ENCODE measurements around the gene CSK.

The CSK gene

GRCh38 chr15:74749832-74750231 lies 32.0 kb upstream of the CSK start:
- no peak overlapping the region for H3K4me3 ChIP-seq (ENCODE audit: low read depth, low read length)
- no peaks in the 10 kb centered on the region for H3K79me1 ChIP-seq (ENCODE audit: low read length)
- no peak overlapping the region for H2AFZ ChIP-seq (ENCODE audit: insufficient read depth, low read length, poor library complexity)
- WGBS (ENCODE audit: extremely low coverage, insufficient coverage, insufficient read length), result no CpG with 5 or more reads among the region's 20 CpGs
- H2BK5ac ChIP-seq (ENCODE audit: low read depth, low read length, poor library complexity), result no peak overlapping the region
- no peaks in the 10 kb centered on the region for H3K36me3 ChIP-seq (ENCODE audit: control insufficient read depth in 1 of 2, insufficient read depth in 2 of 2, low read length in 2 of 2)
- H3K9me3 ChIP-seq (ENCODE audit: insufficient read depth, low read depth, low read length), result no peaks in the 10 kb centered on the region
- no peak overlapping the region for H4K8ac ChIP-seq (ENCODE audit: low read depth, low read length)
- H4K12ac ChIP-seq (ENCODE audit: low read depth, low read length), result no peak overlapping the region
- H3K4ac ChIP-seq (ENCODE audit: low read depth, low read length), result no peak overlapping the region
- no peak overlapping the region for H2BK120ac ChIP-seq (ENCODE audit: insufficient read depth, low read length, poor library complexity)
- no peak overlapping the region for H2BK12ac ChIP-seq (ENCODE audit: low read length)
- no peak overlapping the region for H3K14ac ChIP-seq (ENCODE audit: low read length)
- H2AK5ac ChIP-seq (ENCODE audit: low read length), result no peak overlapping the region
- no peak overlapping the region for H3K23ac ChIP-seq (ENCODE audit: low read length)
- H3K27ac ChIP-seq (ENCODE audit: low read depth, low read length), result no peak overlapping the region
- no peak overlapping the region for H3K4me2 ChIP-seq (ENCODE audit: low read length)
- H3K9ac ChIP-seq (ENCODE audit: low read length), result no peak overlapping the region
- DNase-seq, result no peak
- H3K18ac ChIP-seq (ENCODE audit: low read length), result no peak overlapping the region
- H4K91ac ChIP-seq (ENCODE audit: low read depth, low read length), result no peak overlapping the region
- peaks cover 0 to 3% of the 10 kb centered on the region in 2 experiments for H3K4me1 ChIP-seq (ENCODE audit: control insufficient read depth in 1 of 2, insufficient read depth in 2 of 2, low read length in 2 of 2)
- H3K27me3 ChIP-seq (ENCODE audit: insufficient read depth, low read length), result no peaks in the 10 kb centered on the region
- H3K79me2 ChIP-seq (ENCODE audit: control insufficient read depth, insufficient read depth, low read length, poor library complexity), result no peaks in the 10 kb centered on the region

- no peak overlapping the region for H2BK120ac ChIP-seq (ENCODE audit: insufficient read depth, low read length, poor library complexity)
- no peak overlapping the region for H3K14ac ChIP-seq (ENCODE audit: low read length)
- peaks cover 0 to 3% of the 10 kb centered on the region in 2 experiments for H3K4me1 ChIP-seq (ENCODE audit: control insufficient read depth in 1 of 2, insufficient read depth in 2 of 2, low read length in 2 of 2)
- H3K36me3 ChIP-seq (ENCODE audit: control insufficient read depth in 1 of 2, insufficient read depth in 2 of 2, low read length in 2 of 2), result no peaks in the 10 kb centered on the region
- no peak overlapping the region for H4K91ac ChIP-seq (ENCODE audit: low read depth, low read length)
- DNase-seq, result no peak
- no peak overlapping the region for H4K8ac ChIP-seq (ENCODE audit: low read depth, low read length)
- H3K4ac ChIP-seq (ENCODE audit: low read depth, low read length), result no peak overlapping the region
- no peaks in the 10 kb centered on the region for H3K27me3 ChIP-seq (ENCODE audit: insufficient read depth, low read length)
- H3K27ac ChIP-seq (ENCODE audit: low read depth, low read length), result no peak overlapping the region
- no peaks in the 10 kb centered on the region for H3K9me3 ChIP-seq (ENCODE audit: insufficient read depth, low read depth, low read length)
- H3K23ac ChIP-seq (ENCODE audit: low read length), result no peak overlapping the region
- no peak overlapping the region for H4K12ac ChIP-seq (ENCODE audit: low read depth, low read length)
- no peak overlapping the region for H2AK5ac ChIP-seq (ENCODE audit: low read length)
- no peak overlapping the region for H2BK5ac ChIP-seq (ENCODE audit: low read depth, low read length, poor library complexity)
- H2BK12ac ChIP-seq (ENCODE audit: low read length), result no peak overlapping the region
- no peak overlapping the region for H2AFZ ChIP-seq (ENCODE audit: insufficient read depth, low read length, poor library complexity)
- H3K4me2 ChIP-seq (ENCODE audit: low read length), result no peak overlapping the region
- H3K4me3 ChIP-seq (ENCODE audit: low read depth, low read length), result no peak overlapping the region
- H3K9ac ChIP-seq (ENCODE audit: low read length), result no peak overlapping the region
- no peak overlapping the region for H3K18ac ChIP-seq (ENCODE audit: low read length)
- H3K79me2 ChIP-seq (ENCODE audit: control insufficient read depth, insufficient read depth, low read length, poor library complexity), result no peaks in the 10 kb centered on the region
- WGBS (ENCODE audit: extremely low coverage, insufficient coverage, insufficient read length), result no CpG with 5 or more reads among the region's 2 CpGs
- H3K79me1 ChIP-seq (ENCODE audit: low read length), result no peaks in the 10 kb centered on the region
These were observed 31.1 kb upstream of the CSK start for GRCh38 chr15:74750751-74751150.

- H4K91ac ChIP-seq (ENCODE audit: low read depth, low read length), result no peak overlapping the region
- WGBS (ENCODE audit: extremely low coverage, insufficient coverage, insufficient read length), result no CpG with 5 or more reads among the region's 8 CpGs
These were observed 29.9 kb upstream of the CSK start for GRCh38 chr15:74752011-74752410.

GRCh38 chr15:74752531-74752930 lies 29.3 kb upstream of the CSK start:
- no peak overlapping the region for H4K91ac ChIP-seq (ENCODE audit: low read depth, low read length)
- H2AFZ ChIP-seq (ENCODE audit: insufficient read depth, low read length, poor library complexity), result no peak overlapping the region
- no peak overlapping the region for H3K4me3 ChIP-seq (ENCODE audit: low read depth, low read length)
- peaks cover 0 to 3% of the 10 kb centered on the region in 2 experiments for H3K4me1 ChIP-seq (ENCODE audit: control insufficient read depth in 1 of 2, insufficient read depth in 2 of 2, low read length in 2 of 2)
- no peaks in the 10 kb centered on the region for H3K9me3 ChIP-seq (ENCODE audit: insufficient read depth, low read depth, low read length)
- H3K14ac ChIP-seq (ENCODE audit: low read length), result no peak overlapping the region
- H2BK12ac ChIP-seq (ENCODE audit: low read length), result no peak overlapping the region
- no peak overlapping the region for H3K4me2 ChIP-seq (ENCODE audit: low read length)
- H2BK5ac ChIP-seq (ENCODE audit: low read depth, low read length, poor library complexity), result no peak overlapping the region
- H3K18ac ChIP-seq (ENCODE audit: low read length), result no peak overlapping the region
- no peak overlapping the region for H4K8ac ChIP-seq (ENCODE audit: low read depth, low read length)
- no peak overlapping the region for H3K4ac ChIP-seq (ENCODE audit: low read depth, low read length)
- no peak overlapping the region for H3K9ac ChIP-seq (ENCODE audit: low read length)
- H3K27ac ChIP-seq (ENCODE audit: low read depth, low read length), result no peak overlapping the region
- no peak overlapping the region for H3K23ac ChIP-seq (ENCODE audit: low read length)
- no peak overlapping the region for H2AK5ac ChIP-seq (ENCODE audit: low read length)
- H3K36me3 ChIP-seq (ENCODE audit: control insufficient read depth in 1 of 2, insufficient read depth in 2 of 2, low read length in 2 of 2), result no peaks in the 10 kb centered on the region
- H3K79me1 ChIP-seq (ENCODE audit: low read length), result no peaks in the 10 kb centered on the region
- H3K79me2 ChIP-seq (ENCODE audit: control insufficient read depth, insufficient read depth, low read length, poor library complexity), result no peaks in the 10 kb centered on the region
- H4K12ac ChIP-seq (ENCODE audit: low read depth, low read length), result no peak overlapping the region
- no CpG with 5 or more reads among the region's 5 CpGs for WGBS (ENCODE audit: extremely low coverage, insufficient coverage, insufficient read length)
- H2BK120ac ChIP-seq (ENCODE audit: insufficient read depth, low read length, poor library complexity), result no peak overlapping the region
- DNase-seq, result peak; percentile 80 to 92
- no peaks in the 10 kb centered on the region for H3K27me3 ChIP-seq (ENCODE audit: insufficient read depth, low read length)

More at GRCh38 chr15:74752011-74752410, 29.9 kb upstream of the CSK start:
- Histone ChIP-seq H3K9me3 (ENCODE audit: insufficient read depth, low read depth, low read length) (no peaks in the 10 kb centered on the region), H3K4ac (ENCODE audit: low read depth, low read length) (no peak overlapping the region), H3K9ac (ENCODE audit: low read length) (no peak overlapping the region), H3K4me3 (ENCODE audit: low read depth, low read length) (no peak overlapping the region), H4K12ac (ENCODE audit: low read depth, low read length) (no peak overlapping the region), H4K8ac (ENCODE audit: low read depth, low read length) (no peak overlapping the region), H3K79me2 (ENCODE audit: control insufficient read depth, insufficient read depth, low read length, poor library complexity) (no peaks in the 10 kb centered on the region), H2BK120ac (ENCODE audit: insufficient read depth, low read length, poor library complexity) (no peak overlapping the region), H3K4me1 (ENCODE audit: control insufficient read depth in 1 of 2, insufficient read depth in 2 of 2, low read length in 2 of 2) (peaks cover 0 to 3% of the 10 kb centered on the region in 2 experiments), H2BK12ac (ENCODE audit: low read length) (no peak overlapping the region), H3K36me3 (ENCODE audit: control insufficient read depth in 1 of 2, insufficient read depth in 2 of 2, low read length in 2 of 2) (no peaks in the 10 kb centered on the region), H2AK5ac (ENCODE audit: low read length) (no peak overlapping the region), H3K14ac (ENCODE audit: low read length) (no peak overlapping the region), H3K27ac (ENCODE audit: low read depth, low read length) (no peak overlapping the region), H3K23ac (ENCODE audit: low read length) (no peak overlapping the region), H3K27me3 (ENCODE audit: insufficient read depth, low read length) (no peaks in the 10 kb centered on the region), H2AFZ (ENCODE audit: insufficient read depth, low read length, poor library complexity) (no peak overlapping the region), H2BK5ac (ENCODE audit: low read depth, low read length, poor library complexity) (no peak overlapping the region), H3K79me1 (ENCODE audit: low read length) (no peaks in the 10 kb centered on the region), H3K18ac (ENCODE audit: low read length) (no peak overlapping the region), H3K4me2 (ENCODE audit: low read length) (no peak overlapping the region)
- no peak for DNase-seq

Measured in trophoblast cell (in vitro differentiated cells and primary cell).